Fibroblast of villous mesenchyme (primary cell): ENCODE data around the gene HTT-AS. TPM values are rescaled to one million over a fixed set of nuclear protein-coding genes. Genes with fewer than 3 reads are reported as not detected.

Experiments
- DNase-seq: peaks from one replicate; pipeline ENCODE4 v3.0.0-alpha.2; 2010; ENCODE audit warnings: low read depth
- H3K4me3 ChIP-seq: 2 replicates; pipeline ENCODE4 v1.5.1; 2011; ENCODE audit warnings: low read depth, mild to moderate bottlenecking, low read length
- total RNA-seq: library from RNA; depleted of rRNA; stranded (reverse); fragments of >200 nt; gene quantifications from 2 replicates; pipeline ENCODE4 v1.2.3, GENCODE V29; 2012
- TF ChIP-seq, protein P1 (sequence below): IDR thresholded peaks from 2 replicates; pipeline ENCODE4 v1.5.1; 2012; ENCODE audit warnings: low read depth, mild to moderate bottlenecking, low read length; ENCODE audit not compliant: insufficient read depth

HTT-AS gene
- total RNA-seq, 1 donor = not detected

DNA sequence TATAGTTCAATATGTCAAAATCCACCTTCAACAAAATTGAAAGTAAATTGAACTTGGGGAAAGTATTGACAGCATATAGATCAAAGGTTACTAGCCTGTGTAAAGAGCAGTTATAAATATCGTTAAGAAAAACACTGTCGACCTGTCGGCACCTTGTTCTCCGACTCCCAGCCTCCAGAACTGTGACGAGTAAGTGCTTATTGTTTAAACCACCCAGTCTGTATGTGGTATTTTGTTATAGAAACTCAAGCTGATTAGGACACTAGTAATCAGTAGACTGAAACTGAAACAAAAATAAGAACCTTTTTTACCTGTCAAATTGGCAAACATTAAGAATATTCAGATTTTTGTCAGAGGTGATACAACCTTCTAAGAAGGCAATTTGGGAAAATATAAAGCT, 17.1 kb upstream of the HTT-AS start:
- no peak for DNase-seq
- no peak overlapping the region for H3K4me3 ChIP-seq
- TF ChIP-seq, protein P1, sequence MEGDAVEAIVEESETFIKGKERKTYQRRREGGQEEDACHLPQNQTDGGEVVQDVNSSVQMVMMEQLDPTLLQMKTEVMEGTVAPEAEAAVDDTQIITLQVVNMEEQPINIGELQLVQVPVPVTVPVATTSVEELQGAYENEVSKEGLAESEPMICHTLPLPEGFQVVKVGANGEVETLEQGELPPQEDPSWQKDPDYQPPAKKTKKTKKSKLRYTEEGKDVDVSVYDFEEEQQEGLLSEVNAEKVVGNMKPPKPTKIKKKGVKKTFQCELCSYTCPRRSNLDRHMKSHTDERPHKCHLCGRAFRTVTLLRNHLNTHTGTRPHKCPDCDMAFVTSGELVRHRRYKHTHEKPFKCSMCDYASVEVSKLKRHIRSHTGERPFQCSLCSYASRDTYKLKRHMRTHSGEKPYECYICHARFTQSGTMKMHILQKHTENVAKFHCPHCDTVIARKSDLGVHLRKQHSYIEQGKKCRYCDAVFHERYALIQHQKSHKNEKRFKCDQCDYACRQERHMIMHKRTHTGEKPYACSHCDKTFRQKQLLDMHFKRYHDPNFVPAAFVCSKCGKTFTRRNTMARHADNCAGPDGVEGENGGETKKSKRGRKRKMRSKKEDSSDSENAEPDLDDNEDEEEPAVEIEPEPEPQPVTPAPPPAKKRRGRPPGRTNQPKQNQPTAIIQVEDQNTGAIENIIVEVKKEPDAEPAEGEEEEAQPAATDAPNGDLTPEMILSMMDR = no peak

DNA sequence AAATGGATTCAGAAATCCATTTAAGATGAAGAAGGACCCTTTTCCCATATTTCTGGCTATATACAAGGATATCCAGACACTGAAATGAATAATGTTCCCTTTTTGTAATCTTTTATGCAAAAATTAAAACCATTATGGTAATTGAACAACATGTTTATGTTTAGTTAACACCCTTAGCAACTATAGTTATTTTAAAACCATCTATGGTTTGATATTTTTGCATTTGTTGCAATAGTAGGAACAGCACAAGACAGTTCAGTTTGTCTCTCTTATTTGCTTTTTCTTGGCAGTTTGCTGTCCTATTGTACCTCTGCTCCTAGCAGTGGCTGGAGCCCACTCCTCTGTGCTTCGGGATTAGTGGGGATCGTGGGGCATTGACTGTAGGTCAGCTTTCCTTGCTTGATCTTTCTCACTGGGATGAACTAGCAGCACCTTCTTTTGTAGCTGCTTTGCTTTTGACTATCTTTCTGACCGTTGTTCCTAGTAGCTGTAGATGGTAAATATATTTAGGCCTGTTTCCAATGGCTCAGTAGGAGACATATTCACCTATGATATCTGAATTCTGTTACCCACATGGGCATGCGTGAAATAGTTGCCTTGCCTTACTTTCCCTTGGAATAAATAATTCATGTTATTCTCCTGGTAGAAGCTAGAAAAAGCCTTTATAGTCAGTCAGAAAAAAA, 12.9 kb upstream of the HTT-AS start:
- TF ChIP-seq, protein P1 = no peak
- DNase-seq = no peak
- no peak overlapping the region for H3K4me3 ChIP-seq

DNA sequence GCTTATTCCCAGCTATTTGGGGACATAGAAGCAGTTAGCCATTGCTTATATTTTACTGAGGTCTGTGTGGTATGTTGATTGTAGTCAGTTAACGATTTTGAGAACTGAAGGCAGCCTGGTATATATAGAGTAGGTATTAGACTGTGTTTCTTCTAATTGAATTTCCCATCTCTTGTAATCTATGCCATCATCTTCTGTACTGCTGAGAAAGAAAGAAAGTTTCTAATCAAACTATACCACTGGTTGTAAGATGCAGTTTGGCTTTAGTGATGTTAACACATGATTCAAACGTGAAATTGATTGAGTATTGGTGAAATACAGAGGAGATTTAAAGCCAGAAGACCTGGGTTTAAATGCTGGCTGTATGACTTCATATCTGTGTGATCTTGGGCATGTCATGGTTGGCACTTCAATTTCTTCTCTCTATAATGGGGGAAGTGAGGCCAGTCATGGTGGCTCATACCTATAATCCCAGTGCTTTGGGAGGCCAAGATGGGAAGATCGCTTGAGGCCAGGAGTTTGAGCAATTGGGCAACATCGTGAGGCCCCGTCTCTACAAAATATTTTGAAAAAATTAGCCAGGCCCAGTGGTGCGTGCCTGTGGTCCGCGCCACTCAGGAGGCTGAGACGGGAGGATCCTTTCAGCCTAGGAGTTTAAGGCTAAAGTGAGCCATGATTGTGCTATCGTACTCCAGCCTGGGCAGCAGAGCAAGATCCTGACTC, 11.8 kb upstream of the HTT-AS start:
- TF ChIP-seq, protein P1 = no peak
- H3K4me3 ChIP-seq = no peak overlapping the region
- no peak for DNase-seq

DNA sequence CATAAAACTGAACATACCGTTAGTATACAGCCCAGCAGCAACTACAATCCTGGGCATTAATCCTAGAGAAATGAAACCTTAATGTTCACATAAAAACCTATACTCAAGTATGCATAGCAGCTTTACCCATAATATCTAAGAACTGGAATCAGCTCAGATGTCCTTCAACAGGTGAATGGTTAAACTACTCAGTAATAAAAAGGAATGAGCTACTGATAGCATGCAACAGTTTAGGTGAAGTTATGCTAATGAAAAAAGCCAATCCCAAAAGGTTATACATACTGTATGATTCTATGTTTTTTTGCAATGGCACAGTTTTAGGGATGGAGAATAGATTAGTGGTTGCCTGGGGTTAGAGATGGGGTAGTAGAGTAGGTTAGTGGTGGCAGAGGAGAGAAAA, 9.4 kb upstream of the HTT-AS start:
- no peak for DNase-seq
- H3K4me3 ChIP-seq = no peak overlapping the region
- TF ChIP-seq, protein P1 = no peak

DNA sequence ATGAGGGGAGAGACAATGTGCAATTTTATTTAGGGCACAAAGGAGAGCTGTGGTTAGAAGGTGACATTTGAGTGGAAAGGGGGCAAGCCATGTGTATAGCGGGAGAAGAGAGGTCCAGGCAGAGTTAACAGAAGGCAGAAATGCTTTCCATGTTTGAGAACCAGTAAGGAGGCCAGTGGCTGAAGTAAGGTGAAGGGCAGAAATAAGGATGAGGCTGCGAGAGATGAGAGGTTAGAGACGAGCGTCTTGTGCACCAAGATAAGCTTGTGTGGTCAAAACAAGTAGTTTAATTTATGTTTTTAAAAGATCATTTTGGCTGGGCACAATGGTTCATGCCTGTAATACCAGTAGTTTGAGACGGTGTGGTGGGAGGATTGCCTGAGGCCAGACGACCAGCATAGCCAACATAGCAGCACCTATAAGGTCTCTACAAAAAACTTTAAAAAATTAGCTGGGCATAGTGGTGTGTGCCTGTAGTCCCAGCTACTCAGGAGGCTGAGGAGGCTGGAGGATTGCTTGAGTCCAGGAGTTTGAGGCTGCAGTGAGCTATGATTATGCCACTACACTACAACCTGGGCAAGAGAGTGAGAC, 8.7 kb upstream of the HTT-AS start:
- no peak overlapping the region for H3K4me3 ChIP-seq
- TF ChIP-seq, protein P1 = no peak
- no peak for DNase-seq

DNA sequence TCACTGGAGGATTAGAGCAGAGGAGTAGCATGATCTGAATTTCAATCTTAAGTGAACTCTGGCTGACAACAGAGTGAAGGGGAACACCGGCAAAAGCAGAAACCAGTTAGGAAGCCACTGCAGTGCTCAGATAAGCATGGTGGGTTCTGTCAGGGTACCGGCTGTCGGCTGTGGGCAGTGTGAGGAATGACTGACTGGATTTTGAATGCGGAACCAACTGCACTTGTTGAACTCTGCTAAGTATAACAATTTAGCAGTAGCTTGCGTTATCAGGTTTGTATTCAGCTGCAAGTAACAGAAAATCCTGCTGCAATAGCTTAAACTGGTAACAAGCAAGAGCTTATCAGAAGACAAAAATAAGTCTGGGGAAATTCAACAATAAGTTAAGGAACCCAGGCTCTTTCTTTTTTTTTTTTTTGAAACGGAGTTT, 5.4 kb upstream of the HTT-AS start:
- TF ChIP-seq, protein P1 = no peak
- no peak for DNase-seq
- H3K4me3 ChIP-seq = no peak overlapping the region
